Glomerular visceral epithelial cell (primary cell): ENCODE data around the gene PLCB4.
A peak's percentile ranks its signal among the peaks of the same experiment; 100 is the strongest.

Experiments used
- DNase-seq: peaks from one replicate; pipeline ENCODE4 v3.0.0-alpha.2; 2016; ENCODE audit errors: extremely low spot score

The PLCB4 gene

GRCh38 chr20:9220874-9221547, 152.1 kb downstream of the PLCB4 start:
- DNase-seq: peak; percentile 86

GRCh38 chr20:9223296-9223695, 154.4 kb downstream of the PLCB4 start:
- DNase-seq: no peak

GRCh38 chr20:9225879-9226278, 157.0 kb downstream of the PLCB4 start:
- no peak for DNase-seq

GRCh38 chr20:9227896-9228615, 159.2 kb downstream of the PLCB4 start:
- no peak for DNase-seq

GRCh38 chr20:9228774-9229450, 160.0 kb downstream of the PLCB4 start:
- no peak for DNase-seq

- DNase-seq: no peak
Observed at GRCh38 chr20:9230406-9230805, 161.5 kb downstream of the PLCB4 start.

GRCh38 chr20:9233804-9234203, 164.9 kb downstream of the PLCB4 start:
- DNase-seq: no peak

- peak; percentile 70 for DNase-seq
Observed at GRCh38 chr20:9235518-9235917, 166.6 kb downstream of the PLCB4 start.

- no peak for DNase-seq
Observed at GRCh38 chr20:9236458-9236857, 167.6 kb downstream of the PLCB4 start.

- peak; percentile 91 for DNase-seq
Observed at GRCh38 chr20:9241232-9241692, 172.4 kb downstream of the PLCB4 start.

GRCh38 chr20:9241721-9242427, 173.0 kb downstream of the PLCB4 start:
- DNase-seq: peak; percentile 70

GRCh38 chr20:9243986-9244385, 175.1 kb downstream of the PLCB4 start:
- no peak for DNase-seq

GRCh38 chr20:9244811-9245210, 175.9 kb downstream of the PLCB4 start:
- no peak for DNase-seq

GRCh38 chr20:9246731-9247130, 177.8 kb downstream of the PLCB4 start:
- no peak for DNase-seq

- DNase-seq: no peak
Observed at GRCh38 chr20:9250511-9250910, 181.6 kb downstream of the PLCB4 start.

GRCh38 chr20:9253006-9253539, 184.2 kb downstream of the PLCB4 start:
- DNase-seq: no peak

GRCh38 chr20:9255171-9255570, 186.3 kb downstream of the PLCB4 start:
- DNase-seq: no peak

- DNase-seq: no peak
Observed at GRCh38 chr20:9256393-9256792, 187.5 kb downstream of the PLCB4 start.

GRCh38 chr20:9258901-9259300, 190.0 kb downstream of the PLCB4 start:
- DNase-seq: no peak

- DNase-seq: no peak
Observed at GRCh38 chr20:9260027-9260426, 191.1 kb downstream of the PLCB4 start.

GRCh38 chr20:9261781-9262180, 192.9 kb downstream of the PLCB4 start:
- DNase-seq: no peak

GRCh38 chr20:9262653-9263194, 193.8 kb downstream of the PLCB4 start:
- no peak for DNase-seq
